GM06990 (cell line): ENCODE measurements around the gene SBSN.
A peak's percentile ranks its signal among the peaks of the same experiment; 100 is the strongest.

Source experiments
- DNase-seq: peaks from one replicate; pipeline ENCODE4 v3.0.0-alpha.2; 2011; ENCODE audit not compliant: insufficient read length; ENCODE audit errors: extremely low read depth
- H3K27me3 ChIP-seq: replicated peaks from 2 replicates; pipeline ENCODE4 v1.6.0; 2011; ENCODE audit warnings: low read length; ENCODE audit not compliant: control insufficient read depth, insufficient read depth
- H3K36me3 ChIP-seq: 2 replicates; pipeline ENCODE4 v1.5.1; 2011; ENCODE audit warnings: low read length; ENCODE audit not compliant: control insufficient read depth, insufficient read depth
- H3K4me3 ChIP-seq: replicated peaks from 2 replicates; pipeline ENCODE4 v1.5.1; 2011; ENCODE audit warnings: low read depth, mild to moderate bottlenecking, control low read depth, low read length
- TF ChIP-seq, protein P1 (sequence below): IDR thresholded peaks from 2 replicates; pipeline ENCODE4 v1.5.1; 2011; ENCODE audit warnings: low read length, control low read depth, mild to moderate bottlenecking, inconsistent platforms; ENCODE audit not compliant: insufficient read depth, poor library complexity, severe bottlenecking

Gene SBSN

DNA sequence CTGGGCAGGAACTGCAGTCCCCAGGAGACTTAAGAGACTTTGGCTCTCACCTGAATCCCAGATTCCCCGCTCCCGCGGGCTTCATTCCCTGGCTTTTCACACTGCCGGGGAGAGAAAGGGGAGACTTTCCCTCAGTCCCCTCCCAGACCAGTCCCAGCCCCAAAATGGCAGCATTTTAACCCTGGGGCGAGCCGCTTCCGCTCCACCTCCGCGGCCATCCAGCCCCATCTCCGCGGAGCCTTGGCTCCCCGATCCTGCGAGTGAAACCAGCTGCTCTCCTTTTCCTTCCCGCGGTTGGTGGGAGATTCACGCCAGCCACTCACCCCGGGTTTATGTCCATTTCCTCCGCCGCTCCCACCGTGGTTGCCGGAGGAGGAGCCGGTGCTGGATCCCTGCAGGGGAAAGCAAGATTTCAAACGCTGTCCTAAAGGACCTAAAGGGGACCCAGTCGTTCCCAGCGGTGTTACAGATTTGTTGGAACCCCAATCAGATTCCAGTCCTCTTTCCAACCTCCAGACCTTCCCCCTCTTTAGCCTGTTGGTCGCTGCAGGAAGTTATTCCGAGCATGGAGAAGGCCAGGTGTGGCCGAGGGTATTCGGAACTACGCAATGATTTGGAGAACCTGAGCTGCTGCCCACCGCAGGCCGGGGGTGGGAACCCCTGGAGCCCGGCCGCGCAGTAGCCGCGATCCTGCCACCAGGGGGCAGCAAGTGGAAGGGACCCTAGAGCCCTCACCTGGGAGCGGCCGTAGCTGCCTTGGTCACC lies 18.1 kb downstream of the SBSN start:
- Histone ChIP-seq H3K4me3 (peak overlapping the region; percentile 59), H3K36me3 (no peaks in the 10 kb centered on the region), H3K27me3 (no peaks in the 10 kb centered on the region; the same call in 1 of the 2 replicates)
- TF ChIP-seq, protein P1, sequence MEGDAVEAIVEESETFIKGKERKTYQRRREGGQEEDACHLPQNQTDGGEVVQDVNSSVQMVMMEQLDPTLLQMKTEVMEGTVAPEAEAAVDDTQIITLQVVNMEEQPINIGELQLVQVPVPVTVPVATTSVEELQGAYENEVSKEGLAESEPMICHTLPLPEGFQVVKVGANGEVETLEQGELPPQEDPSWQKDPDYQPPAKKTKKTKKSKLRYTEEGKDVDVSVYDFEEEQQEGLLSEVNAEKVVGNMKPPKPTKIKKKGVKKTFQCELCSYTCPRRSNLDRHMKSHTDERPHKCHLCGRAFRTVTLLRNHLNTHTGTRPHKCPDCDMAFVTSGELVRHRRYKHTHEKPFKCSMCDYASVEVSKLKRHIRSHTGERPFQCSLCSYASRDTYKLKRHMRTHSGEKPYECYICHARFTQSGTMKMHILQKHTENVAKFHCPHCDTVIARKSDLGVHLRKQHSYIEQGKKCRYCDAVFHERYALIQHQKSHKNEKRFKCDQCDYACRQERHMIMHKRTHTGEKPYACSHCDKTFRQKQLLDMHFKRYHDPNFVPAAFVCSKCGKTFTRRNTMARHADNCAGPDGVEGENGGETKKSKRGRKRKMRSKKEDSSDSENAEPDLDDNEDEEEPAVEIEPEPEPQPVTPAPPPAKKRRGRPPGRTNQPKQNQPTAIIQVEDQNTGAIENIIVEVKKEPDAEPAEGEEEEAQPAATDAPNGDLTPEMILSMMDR, result peak; percentile 96
- peak; percentile 81 for DNase-seq

DNA sequence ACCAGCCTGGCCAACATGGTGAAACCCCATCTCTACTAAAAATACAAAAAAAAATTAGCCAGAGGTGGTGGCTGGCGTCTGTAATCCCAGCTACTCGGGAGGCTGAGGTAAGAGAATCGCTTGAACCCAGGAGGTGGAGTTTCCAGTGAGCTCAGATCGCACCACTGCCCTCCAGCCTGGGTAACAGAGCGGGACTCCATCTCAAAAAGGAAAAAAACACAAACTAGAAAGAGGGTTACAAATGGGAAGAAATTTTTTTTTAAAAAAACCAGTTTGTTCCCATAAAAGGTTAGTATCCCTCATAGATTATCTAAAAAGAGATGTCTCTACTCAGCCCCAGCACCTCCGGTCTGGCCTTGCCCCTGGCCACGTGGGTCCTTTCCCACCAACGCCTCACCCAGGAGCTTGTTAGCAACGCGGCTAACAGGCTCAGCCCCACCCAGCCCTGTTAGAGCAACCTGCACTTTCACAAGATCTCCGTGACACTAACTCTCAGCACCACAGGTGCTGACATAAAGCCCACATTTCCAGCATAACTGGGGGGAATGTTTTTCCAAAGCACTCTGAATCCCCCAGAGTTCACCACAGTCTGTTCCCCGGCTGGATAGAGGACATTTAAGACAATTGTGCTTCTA lies 19.0 kb downstream of the SBSN start:
- Histone ChIP-seq H3K4me3 (peak overlapping the region; percentile 59), H3K27me3 (no peaks in the 10 kb centered on the region; the same call in 1 of the 2 replicates), H3K36me3 (no peaks in the 10 kb centered on the region)
- TF ChIP-seq, protein P1, result no peak
- DNase-seq, result peak; percentile 50

DNA sequence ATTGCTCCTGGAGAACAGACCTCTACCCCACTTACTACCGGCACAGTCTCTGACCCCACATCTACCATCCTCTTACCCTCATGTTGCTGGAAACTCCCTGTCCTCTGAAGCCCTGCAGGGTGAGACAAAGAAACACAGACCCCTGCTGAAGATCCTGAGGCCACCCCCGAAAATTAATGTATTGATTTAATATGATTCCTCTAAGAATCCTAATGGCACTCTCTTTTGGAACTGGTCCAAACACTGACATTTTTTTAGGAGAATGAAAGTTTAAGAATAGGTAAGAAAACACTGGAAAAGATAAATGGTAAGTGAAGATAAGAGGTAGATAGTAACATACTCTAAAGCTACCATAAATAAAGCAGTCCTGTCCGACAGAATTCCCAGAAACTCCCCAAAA lies 20.0 kb downstream of the SBSN start:
- Histone ChIP-seq H3K36me3 (no peaks in the 10 kb centered on the region), H3K27me3 (no peaks in the 10 kb centered on the region; the same call in 1 of the 2 replicates), H3K4me3 (no peak overlapping the region)
- no peak for DNase-seq
- TF ChIP-seq, protein P1, result no peak

DNA sequence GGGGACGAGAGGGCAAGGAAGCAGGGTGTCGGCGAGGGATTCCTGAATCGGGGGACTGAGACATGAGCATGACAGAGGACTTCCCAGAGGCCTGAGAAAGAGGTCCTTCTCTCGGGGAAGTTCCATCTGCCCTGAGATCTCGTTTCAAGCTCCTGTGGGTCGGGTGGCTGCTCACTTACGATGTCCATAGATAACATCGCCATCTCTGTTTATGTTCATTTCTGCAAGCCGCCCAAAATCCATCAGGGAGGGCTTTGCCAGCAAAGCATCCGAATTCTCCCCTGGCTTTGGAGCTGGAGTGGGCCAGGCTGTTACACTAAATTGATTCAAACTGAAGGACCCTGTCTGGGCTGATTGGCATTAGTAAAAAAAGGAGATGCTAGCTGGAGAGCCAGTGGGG lies 20.6 kb downstream of the SBSN start:
- Histone ChIP-seq H3K4me3 (no peak overlapping the region), H3K27me3 (no peaks in the 10 kb centered on the region), H3K36me3 (no peaks in the 10 kb centered on the region)
- TF ChIP-seq, protein P1, result no peak
- DNase-seq, result no peak

DNA sequence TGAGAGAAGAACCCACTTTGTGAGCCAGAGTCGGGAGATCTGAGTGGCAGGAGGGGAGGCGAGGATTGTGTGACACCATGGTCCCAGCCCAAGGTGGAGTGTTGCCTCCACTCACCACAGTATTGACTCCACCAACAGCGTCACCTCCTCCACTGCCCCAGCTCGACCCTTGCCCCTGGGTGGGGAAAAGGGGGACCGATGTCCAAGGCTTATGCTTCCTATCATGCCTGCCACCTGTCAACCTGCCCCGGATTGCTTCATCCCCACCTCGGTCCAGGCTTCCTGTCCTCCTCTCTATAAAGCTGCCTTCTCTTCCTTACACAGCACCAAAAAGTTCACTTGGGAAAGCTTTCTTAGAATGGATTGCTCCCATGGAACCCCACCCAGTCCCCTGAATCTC lies 22.1 kb downstream of the SBSN start:
- no peak for DNase-seq
- no peaks in the 10 kb centered on the region for H3K36me3 ChIP-seq
- no peak overlapping the region for H3K4me3 ChIP-seq
- H3K27me3 ChIP-seq, result no peaks in the 10 kb centered on the region
- TF ChIP-seq, protein P1, result no peak
